Endometrium (tissue), 2 donors: Measurements from ENCODE around the gene GPR180.

ENCODE experiments used
- FAIRE-seq: peaks from 2 replicates; lab custom pipeline; 2012; peaks lifted over from hg19 to GRCh38; lab: Jason Lieb, UNC
- donor health status: control.
- donor health status: control.

GPR180 gene

GRCh38 chr13:94656176-94656575 lies 54.5 kb downstream of the GPR180 start:
- FAIRE-seq, result no peak

DNA sequence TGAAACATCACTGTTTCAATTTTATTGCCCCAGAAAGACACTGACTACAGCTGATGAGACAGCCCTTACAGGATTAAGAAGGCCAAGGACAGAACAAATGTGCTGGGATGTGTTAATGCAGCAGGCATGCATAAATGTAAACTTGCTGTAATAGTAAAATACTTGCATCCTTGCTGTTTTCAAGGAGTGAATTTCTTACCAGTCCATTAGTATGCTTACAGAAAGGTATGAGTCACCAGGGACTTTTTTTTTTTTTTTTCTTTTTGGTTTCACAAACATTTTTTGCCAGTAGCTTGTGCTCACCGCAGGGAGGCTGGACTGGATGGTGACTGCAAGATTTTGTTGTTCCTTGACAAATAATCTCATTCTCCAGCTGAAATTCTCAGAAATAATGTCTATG lies 55.1 kb downstream of the GPR180 start:
- FAIRE-seq, result no peak

DNA sequence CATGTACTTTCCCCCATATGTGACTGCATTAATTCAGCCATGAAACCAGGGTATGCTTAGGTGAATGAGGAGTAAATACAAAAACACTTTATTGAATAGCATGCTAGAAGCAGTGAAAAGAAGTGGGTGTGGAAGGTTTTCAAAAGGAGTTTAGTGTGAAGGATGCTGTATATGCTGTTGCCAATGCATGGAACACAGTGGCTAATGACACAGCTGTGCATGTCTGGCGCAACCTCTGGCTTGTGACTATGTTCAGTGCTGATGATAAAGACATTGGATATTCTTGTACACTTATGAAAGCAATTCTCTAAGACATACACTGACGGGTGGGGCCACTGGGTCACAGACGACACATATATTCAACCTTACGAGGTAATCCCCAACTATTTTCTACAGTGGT lies 55.5 kb downstream of the GPR180 start:
- no peak for FAIRE-seq

- FAIRE-seq, result no peak
Measured at GRCh38 chr13:94658926-94659597, 57.4 kb downstream of the GPR180 start.

DNA sequence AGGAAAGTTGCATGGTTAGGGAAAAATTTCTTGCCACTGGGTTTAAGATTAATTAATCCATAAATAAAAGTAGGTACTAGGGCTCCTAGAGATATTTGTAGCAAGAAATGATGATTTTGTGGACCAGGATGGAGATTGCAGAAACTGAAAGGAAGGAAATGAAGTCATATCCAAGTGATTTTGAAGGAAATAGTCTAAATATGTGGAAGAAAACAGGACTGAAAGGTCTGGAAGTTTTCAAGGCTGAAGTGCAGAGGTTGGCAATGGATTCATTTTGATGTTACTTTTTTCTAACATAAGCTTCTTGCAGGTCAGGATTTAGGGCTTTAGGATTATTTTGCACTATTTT lies 57.9 kb downstream of the GPR180 start:
- no peak for FAIRE-seq

DNA sequence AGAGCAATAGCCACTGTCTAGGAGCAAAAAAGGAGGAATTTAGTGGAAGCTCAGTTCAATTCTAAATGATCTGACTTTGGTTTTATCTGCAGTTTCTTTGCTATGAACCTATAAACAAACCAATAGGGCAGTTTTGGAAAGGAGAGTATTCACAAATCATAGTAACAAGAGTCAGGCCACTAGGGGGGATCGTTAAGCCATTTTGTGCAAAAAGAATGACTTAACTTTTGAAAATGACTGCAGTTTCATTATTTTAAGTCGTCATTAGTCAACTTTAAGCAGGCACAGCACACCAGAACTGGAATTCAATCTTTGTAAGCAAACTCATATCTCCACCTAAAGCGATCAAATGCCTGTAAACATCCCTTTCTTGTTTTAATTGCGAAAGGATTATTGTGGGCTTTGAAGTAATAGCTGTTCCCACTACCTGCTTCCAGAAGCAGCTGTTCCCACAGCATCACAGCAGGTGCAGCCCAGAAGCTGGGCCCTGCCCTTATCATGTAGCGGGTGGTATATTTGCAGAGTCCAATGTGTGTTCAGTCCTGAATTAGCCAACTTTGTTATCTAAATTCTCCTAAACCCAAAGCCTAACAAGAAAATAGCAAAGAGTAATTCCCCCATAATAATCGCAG lies 59.2 kb downstream of the GPR180 start:
- no peak for FAIRE-seq

- FAIRE-seq, result no peak
Measured at GRCh38 chr13:94661406-94661805, 59.7 kb downstream of the GPR180 start.

DNA sequence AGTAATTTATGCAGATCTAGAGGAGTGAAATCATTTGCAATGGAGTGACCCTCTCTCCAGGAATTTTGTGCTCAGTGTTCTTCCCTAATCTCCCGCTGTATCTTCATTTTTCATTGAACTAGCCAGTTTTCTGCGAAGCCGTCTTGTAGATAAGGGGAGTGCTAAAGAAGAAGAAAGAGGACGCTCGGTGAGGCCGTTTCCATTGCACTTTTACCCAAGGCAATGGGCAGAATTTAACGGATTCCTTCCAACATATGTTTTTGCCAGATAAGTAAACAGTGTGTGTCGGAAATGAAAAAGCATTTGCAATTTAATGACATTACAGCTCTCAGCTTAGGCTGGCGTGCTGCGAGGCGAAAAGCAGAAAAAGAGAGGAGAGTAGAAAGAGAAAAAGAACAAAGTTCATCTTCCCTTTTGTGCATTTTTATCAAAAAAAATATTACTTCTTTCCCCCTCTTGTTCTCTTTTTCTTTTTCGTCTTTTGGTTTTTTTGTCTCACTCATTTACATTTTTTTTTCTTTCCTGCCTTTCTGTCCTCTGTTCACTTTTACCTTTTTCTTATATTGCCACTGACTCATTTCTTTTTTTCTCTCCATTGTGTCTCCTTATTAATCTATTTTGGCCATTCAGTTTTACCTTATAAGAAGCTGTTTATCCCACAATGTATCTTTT lies 60.8 kb downstream of the GPR180 start:
- no peak for FAIRE-seq

DNA sequence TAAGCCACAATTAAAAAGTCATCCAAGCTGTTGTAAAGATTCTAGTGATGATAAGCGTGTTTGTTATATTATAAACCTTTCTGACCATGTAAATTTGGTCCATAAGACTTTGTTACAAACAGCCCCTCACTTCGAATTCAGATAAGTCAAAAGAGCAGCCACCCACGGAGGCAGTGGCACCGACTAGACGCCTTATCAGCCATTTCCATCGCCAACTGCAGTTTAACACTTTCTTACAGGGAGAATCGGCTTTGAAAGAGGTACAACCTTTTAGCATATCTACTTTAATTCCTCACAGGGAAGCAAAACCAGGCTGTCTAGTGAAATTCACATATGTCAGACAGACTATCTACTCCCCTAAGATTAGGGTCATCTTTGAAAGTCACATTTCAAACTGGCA lies 63.2 kb downstream of the GPR180 start:
- FAIRE-seq, result no peak

- no peak for FAIRE-seq
Measured at GRCh38 chr13:94666065-94666464, 64.4 kb downstream of the GPR180 start.

DNA sequence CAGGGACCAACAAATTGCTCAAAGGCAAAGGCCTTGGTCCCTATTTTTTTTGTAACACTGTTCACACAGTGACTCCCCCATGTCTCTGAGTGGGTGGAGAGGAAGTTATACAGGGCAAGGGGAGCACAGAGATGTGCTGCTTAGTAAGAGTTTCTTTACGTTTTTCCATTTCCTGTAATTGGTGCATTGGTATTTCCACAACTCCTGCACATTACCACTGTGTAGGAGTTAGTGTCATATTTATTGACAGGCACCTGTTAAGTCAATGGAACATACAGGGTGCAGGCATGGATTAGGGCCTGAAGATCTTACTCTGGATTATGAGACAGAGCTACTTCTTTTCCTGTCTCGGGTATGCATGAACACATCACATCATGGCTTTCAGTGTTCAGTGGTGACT lies 65.5 kb downstream of the GPR180 start:
- FAIRE-seq, result no peak

GRCh38 chr13:94672400-94672799 lies 70.7 kb downstream of the GPR180 start:
- FAIRE-seq, result no peak

GRCh38 chr13:94673851-94674250 lies 72.2 kb downstream of the GPR180 start:
- no peak for FAIRE-seq

DNA sequence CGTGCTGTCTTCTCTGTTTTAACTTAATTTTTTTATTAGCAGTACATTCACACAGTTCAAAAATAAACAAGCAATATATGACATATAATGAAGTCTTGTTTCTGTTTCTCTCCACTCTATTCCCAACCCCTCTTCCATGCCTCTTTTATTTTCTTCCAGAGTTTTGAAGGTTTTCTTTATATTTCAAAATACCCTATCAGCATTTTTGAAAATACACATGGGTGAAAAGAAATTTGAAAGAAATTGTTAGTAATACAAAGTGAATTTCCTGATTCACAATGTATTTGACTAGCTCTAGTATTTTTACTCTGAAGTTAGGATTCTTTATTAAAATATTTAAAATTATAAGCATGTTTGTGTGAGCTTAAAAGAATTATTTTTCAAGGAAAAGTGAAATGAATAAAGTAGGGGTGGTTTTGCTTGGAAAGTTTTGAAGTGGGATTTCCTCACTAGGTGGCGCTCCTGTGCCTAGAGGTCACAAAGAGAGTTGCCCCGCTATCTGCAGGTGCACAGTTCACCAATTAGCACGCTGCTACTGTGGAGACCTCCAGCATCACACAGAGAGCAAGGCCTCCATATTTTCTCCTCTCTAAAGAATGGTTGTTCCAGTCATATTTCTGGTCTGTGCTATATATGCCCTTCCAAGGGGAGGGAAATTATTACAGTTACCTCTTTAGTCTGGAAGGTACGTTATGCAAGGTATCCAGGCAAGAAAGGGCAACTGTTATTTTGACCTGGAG lies 73.1 kb downstream of the GPR180 start:
- peak; percentile 4 for FAIRE-seq

DNA sequence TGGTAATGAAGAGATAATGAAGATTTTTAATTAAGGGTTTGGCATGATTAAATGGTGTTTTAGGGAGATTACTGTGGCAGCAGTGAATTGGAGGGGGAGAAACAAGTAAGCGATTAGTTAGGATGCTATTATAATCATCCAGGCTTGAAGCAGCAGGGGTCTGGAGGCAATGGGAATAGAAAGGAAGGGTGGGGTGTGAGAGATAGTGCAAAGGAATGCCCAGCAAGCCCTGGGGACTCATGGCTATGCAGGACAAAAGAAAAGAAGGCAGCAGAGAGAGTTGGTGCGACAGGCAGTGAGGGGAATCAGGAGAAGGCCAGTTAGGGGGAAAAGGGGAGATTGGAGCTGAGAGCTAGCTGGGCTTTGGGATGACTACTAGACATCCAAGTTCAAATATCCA lies 76.1 kb downstream of the GPR180 start:
- FAIRE-seq, result no peak

DNA sequence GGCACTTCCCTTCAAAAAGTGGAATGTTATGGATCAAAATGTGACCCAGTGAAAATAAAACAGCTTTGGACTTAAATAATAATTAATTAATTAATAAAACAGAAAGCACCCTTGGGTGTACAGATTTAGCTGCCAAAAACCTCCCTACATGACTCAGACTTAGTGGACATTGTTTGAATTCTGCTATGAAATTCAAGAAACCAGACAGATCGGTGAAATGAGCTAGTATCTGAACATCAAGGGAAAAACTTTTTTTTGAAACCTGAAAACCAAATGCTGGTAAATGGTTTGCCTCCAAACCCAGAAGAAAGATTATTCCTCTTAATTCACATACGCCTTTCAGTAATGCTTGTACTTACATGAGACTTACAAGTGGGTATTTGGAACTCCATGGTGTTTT lies 77.2 kb downstream of the GPR180 start:
- FAIRE-seq, result no peak

DNA sequence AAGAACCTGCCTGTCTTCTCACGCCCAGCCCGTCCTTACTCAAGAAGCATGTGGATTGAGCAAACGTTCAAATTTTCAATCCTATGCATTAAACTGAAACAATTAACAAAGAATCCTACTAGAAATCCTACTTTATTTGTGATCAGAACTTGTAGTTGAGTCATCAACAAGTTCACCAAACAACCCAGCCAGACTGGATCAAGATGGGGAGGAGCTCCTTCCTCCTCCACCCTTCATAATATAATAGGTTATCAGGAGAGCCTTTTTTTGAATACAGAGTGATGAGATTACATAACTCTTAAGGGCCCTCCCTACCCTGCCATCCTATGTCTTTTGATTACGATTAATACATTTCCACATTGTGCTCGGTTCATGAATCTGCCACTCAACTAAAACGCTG lies 78.0 kb downstream of the GPR180 start:
- no peak for FAIRE-seq

DNA sequence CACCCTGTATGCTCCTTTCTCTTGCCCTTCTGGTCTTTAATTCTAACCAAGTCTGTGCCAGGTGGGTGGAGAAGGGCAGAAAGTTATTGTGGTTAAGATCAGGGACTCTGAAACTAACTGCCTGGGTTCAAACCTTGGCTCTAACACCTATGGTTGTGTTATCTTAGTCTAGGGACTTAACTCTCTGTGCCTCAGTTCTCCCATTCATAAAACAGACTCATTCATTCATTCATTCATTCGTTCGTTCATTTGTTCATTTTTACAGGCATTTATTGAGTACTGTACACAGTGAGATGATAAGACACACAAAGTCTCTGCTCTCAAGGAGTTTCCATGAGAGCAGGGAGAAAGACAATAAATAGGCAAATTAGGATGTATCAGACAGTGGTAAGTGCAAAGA lies 80.6 kb downstream of the GPR180 start:
- no peak for FAIRE-seq

DNA sequence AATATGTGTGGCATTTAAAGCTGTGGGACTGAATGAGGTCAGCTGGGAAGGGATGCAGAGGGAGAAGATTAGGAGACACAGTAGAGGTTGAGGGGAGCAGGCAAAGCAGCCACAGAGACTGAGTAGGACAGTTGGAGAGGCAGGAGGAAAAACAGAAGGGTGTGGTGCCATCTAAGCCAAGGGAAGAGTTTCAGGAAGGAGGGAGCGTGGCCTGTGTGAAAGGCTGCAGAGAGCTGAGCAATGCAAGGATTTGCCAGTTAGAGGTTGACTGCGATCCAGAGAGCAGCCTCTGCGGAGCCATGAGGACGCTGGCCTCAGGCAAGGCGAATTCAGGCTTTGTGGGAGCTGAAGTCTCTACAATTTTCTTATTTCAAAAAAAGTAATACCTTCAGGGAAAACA lies 81.8 kb downstream of the GPR180 start:
- FAIRE-seq, result no peak
